NCI-H345 treated with DMSO at 0.1 percent for 48 hours (cell line): ENCODE measurements around the gene CACNA1H.
A peak's percentile ranks its signal among the peaks of the same experiment; 100 is the strongest.
"Not testable (repeated sequence)": the region's sequence is repeated elsewhere in the genome, so short reads cannot be mapped to it uniquely, and the experiment has no call there.

ENCODE experiments used
- DNase-seq: peaks from one replicate; lab custom pipeline; 2025; ENCODE audit not compliant: unreplicated experiment; lab: John Stamatoyannopoulos, UW

Gene CACNA1H

GRCh38 chr16:1243363-1243762 lies 90.5 kb downstream of the CACNA1H start:
- not testable (repeated sequence) for DNase-seq

GRCh38 chr16:1243907-1244850 lies 91.3 kb downstream of the CACNA1H start:
- not testable (repeated sequence) for DNase-seq

- no peak for DNase-seq
Observed at GRCh38 chr16:1244881-1245280, 92.0 kb downstream of the CACNA1H start.

- DNase-seq: no peak
Observed at GRCh38 chr16:1245452-1246020, 92.6 kb downstream of the CACNA1H start.

- DNase-seq: not testable (repeated sequence)
Observed at GRCh38 chr16:1247903-1248537, 95.1 kb downstream of the CACNA1H start.

- not testable (repeated sequence) for DNase-seq
Observed at GRCh38 chr16:1249031-1249755, 96.3 kb downstream of the CACNA1H start.

- not testable (repeated sequence) for DNase-seq
Observed at GRCh38 chr16:1253701-1254364, 100.9 kb downstream of the CACNA1H start.

- DNase-seq: not testable (repeated sequence)
Observed at GRCh38 chr16:1254821-1255220, 101.9 kb downstream of the CACNA1H start.

- not testable (repeated sequence) for DNase-seq
Observed at GRCh38 chr16:1255276-1256122, 102.6 kb downstream of the CACNA1H start, which contains the start of gene TPSD1. Gene TPSD1 (plus strand): TSS chr16:1256069. CDS start chr16:1256281, 212 bp downstream.

GRCh38 chr16:1256296-1256873 lies 103.5 kb downstream of the CACNA1H start:
- not testable (repeated sequence) for DNase-seq

GRCh38 chr16:1256874-1257322 lies 104.0 kb downstream of the CACNA1H start:
- no peak for DNase-seq

- DNase-seq: no peak
Observed at GRCh38 chr16:1257561-1258224, 104.8 kb downstream of the CACNA1H start.

- no peak for DNase-seq
Observed at GRCh38 chr16:1258225-1258600, 105.3 kb downstream of the CACNA1H start.

GRCh38 chr16:1258906-1259759 lies 106.2 kb downstream of the CACNA1H start:
- DNase-seq: no peak

GRCh38 chr16:1259760-1260068 lies 106.8 kb downstream of the CACNA1H start:
- no peak for DNase-seq

GRCh38 chr16:1260101-1260680 lies 107.3 kb downstream of the CACNA1H start:
- no peak for DNase-seq

- peak; percentile 76 for DNase-seq
Observed at GRCh38 chr16:1261131-1261892, 108.4 kb downstream of the CACNA1H start.
